ENCODE measurements around the gene ZACN. TPM values are rescaled to one million over a fixed set of nuclear protein-coding genes. Genes with fewer than 3 reads are reported as not detected.
A peak's percentile ranks its signal among the peaks of the same experiment; 100 is the strongest.

ZACN gene
- total RNA-seq, 1 donor from 2014 or later: not detected

GRCh38 chr17:76049239-76049638 lies 29.7 kb upstream of the ZACN start:
- H3K27ac ChIP-seq: peak overlapping the region; percentile 66
- no peak overlapping the region for H2AFZ ChIP-seq (replicated peaks)
- no peaks in the 10 kb centered on the region for H3K9me3 Mint-ChIP-seq
- no peaks in the 10 kb centered on the region for H3K27me3 ChIP-seq
- no peak overlapping the region for H3K9ac ChIP-seq
- H3K4me1 Mint-ChIP-seq: peaks cover 4% of the 10 kb centered on the region
- H3K36me3 Mint-ChIP-seq: peaks cover 50% of the 10 kb centered on the region
- no peak overlapping the region for H3K4me3 Mint-ChIP-seq
- H3K27ac Mint-ChIP-seq: no peak overlapping the region
- H3K4me1 ChIP-seq: peaks cover 11% of the 10 kb centered on the region
- H3F3A ChIP-seq (ENCODE audit: low read depth): peaks cover 15% of the 10 kb centered on the region
- no peak overlapping the region for H3K4me2 ChIP-seq
- peaks cover 2% of the 10 kb centered on the region for H3K27me3 Mint-ChIP-seq (ENCODE audit: insufficient read depth, low read depth)
- no peak overlapping the region for H3K4me3 ChIP-seq
- H3K36me3 ChIP-seq: peaks cover 5% of the 10 kb centered on the region
- H3K9me3 ChIP-seq (ENCODE audit: low read depth): no peaks in the 10 kb centered on the region
- no peaks in the 10 kb centered on the region for H3K79me2 ChIP-seq (ENCODE audit: low read depth)
- TF ChIP-seq EZH2phosphoT487 (IDR thresholded peaks at IDR 0.05) (no peak), EZH2 (IDR thresholded peaks at IDR 0.05) (no peak), CTCF (IDR thresholded peaks at IDR 0.05) (no peak)
- no peaks in the 10 kb centered on the region for H4K20me1 ChIP-seq (ENCODE audit: low read depth)
- DNase-seq (ENCODE audit: low spot score): no peak

GRCh38 chr17:76049836-76050537 lies 29.0 kb upstream of the ZACN start:
- H3K27ac Mint-ChIP-seq: no peak overlapping the region
- peak; percentile 41 for DNase-seq (ENCODE audit: low spot score)
- peak overlapping the region; percentile 66 for H3K27ac ChIP-seq
- peaks cover 45% of the 10 kb centered on the region for H3K36me3 Mint-ChIP-seq
- peaks cover 11% of the 10 kb centered on the region for H3K4me1 ChIP-seq
- TF ChIP-seq CTCF (IDR thresholded peaks at IDR 0.05): no peak
- TF ChIP-seq EZH2phosphoT487 (IDR thresholded peaks at IDR 0.05): no peak
- no peak for TF ChIP-seq EZH2 (IDR thresholded peaks at IDR 0.05)
- H3K27me3 Mint-ChIP-seq (ENCODE audit: insufficient read depth, low read depth): peaks cover 2% of the 10 kb centered on the region
- no peak overlapping the region for H3K4me3 Mint-ChIP-seq
- no peaks in the 10 kb centered on the region for H3K27me3 ChIP-seq
- peak overlapping the region; percentile 22 for H3K4me2 ChIP-seq
- no peak overlapping the region for H3K4me3 ChIP-seq
- H3K9me3 ChIP-seq (ENCODE audit: low read depth): no peaks in the 10 kb centered on the region
- peaks cover 15% of the 10 kb centered on the region for H3F3A ChIP-seq (ENCODE audit: low read depth)
- peak overlapping the region; percentile 15 for H3K9ac ChIP-seq
- H2AFZ ChIP-seq (replicated peaks): no peak overlapping the region
- H3K79me2 ChIP-seq (ENCODE audit: low read depth): no peaks in the 10 kb centered on the region
- no peaks in the 10 kb centered on the region for H3K9me3 Mint-ChIP-seq
- H4K20me1 ChIP-seq (ENCODE audit: low read depth): no peaks in the 10 kb centered on the region
- H3K4me1 Mint-ChIP-seq: peaks cover 4% of the 10 kb centered on the region
- H3K36me3 ChIP-seq: peaks cover 5% of the 10 kb centered on the region

- no peak overlapping the region for H3K4me3 ChIP-seq
- peaks cover 2% of the 10 kb centered on the region for H3K27me3 Mint-ChIP-seq (ENCODE audit: insufficient read depth, low read depth)
- no peaks in the 10 kb centered on the region for H4K20me1 ChIP-seq (ENCODE audit: low read depth)
- H3K9ac ChIP-seq: no peak overlapping the region
- DNase-seq (ENCODE audit: low spot score): no peak
- H3K9me3 Mint-ChIP-seq: no peaks in the 10 kb centered on the region
- H3K27ac Mint-ChIP-seq: no peak overlapping the region
- H3K4me1 ChIP-seq: peaks cover 11% of the 10 kb centered on the region
- peaks cover 5% of the 10 kb centered on the region for H3K36me3 ChIP-seq
- peaks cover 38% of the 10 kb centered on the region for H3K36me3 Mint-ChIP-seq
- peaks cover 4% of the 10 kb centered on the region for H3K4me1 Mint-ChIP-seq
- no peak overlapping the region for H3K4me2 ChIP-seq
- no peaks in the 10 kb centered on the region for H3K79me2 ChIP-seq (ENCODE audit: low read depth)
- TF ChIP-seq EZH2phosphoT487 (IDR thresholded peaks at IDR 0.05) (no peak), CTCF (IDR thresholded peaks at IDR 0.05) (no peak), EZH2 (IDR thresholded peaks at IDR 0.05) (no peak)
- no peaks in the 10 kb centered on the region for H3K27me3 ChIP-seq
- H3F3A ChIP-seq (ENCODE audit: low read depth): peaks cover 15% of the 10 kb centered on the region
- H3K9me3 ChIP-seq (ENCODE audit: low read depth): no peaks in the 10 kb centered on the region
- no peak overlapping the region for H2AFZ ChIP-seq (replicated peaks)
- H3K27ac ChIP-seq: peak overlapping the region; percentile 66
- H3K4me3 Mint-ChIP-seq: no peak overlapping the region
Observed at GRCh38 chr17:76050538-76051467, 28.2 kb upstream of the ZACN start.

All from neural progenitor cell (in vitro differentiated cells).